GM19035 (cell line): ENCODE measurements around the gene NUP42.

Experiments
- ATAC-seq: cut with Tn5 transposase; IDR thresholded peaks from one replicate; pipeline ENCODE4 v1.9.1; 2021; ENCODE audit not compliant: unreplicated experiment

NUP42 gene

DNA sequence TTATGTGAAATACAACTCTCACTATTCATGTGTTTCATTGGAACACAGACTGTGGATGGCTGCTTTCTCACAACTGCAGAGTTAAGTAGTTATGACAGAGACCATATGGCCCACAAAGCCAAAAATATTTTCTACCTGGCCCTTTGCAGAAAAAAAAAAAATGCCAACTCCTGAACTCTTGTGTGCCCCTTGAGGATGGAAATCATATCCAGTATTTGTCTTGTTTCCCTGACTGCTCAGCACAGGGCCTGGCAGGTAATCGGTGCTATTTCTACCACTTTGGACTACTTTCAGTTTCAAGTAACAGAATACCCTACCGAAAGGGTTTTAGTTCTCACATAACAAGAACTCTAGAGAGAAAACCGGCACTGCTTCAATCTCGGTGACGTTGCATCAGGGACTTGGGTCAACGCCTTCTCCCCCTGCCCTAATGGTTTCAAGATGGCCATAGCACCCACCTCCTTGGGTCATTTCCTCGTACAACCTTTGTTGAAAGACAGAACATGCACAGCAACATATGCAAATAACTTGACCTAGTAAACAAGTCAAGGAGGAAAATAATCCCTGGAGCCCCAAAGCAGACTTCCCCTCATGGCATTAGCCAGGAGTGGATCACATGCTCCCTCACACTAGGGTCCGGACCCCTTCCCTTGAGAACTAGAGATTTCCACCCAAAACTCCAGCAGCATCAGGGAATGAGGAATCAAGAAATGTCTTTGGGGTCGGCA is 52.9 kb downstream of the NUP42 start:
- ATAC-seq, result peak; percentile 92

DNA sequence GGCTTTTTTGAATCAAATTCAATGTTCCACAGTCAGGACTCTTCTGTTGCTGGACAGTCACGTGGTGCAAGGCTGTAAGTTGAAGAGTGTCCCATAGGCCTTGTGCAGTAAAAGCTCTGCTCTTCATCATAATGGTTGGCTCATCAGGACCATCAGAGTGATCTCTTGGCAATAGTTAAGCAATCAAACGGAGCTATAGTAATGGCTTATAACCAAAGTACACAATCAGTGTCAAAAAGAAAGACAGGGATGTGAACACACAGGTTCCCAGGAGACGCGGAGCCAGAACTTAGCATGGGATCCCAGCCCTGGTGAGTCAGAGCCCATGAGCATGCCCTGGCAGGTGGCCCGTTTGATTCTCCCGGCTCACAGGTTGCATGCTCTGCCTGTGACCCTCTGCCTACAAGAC is 54.0 kb downstream of the NUP42 start:
- ATAC-seq, result no peak

DNA sequence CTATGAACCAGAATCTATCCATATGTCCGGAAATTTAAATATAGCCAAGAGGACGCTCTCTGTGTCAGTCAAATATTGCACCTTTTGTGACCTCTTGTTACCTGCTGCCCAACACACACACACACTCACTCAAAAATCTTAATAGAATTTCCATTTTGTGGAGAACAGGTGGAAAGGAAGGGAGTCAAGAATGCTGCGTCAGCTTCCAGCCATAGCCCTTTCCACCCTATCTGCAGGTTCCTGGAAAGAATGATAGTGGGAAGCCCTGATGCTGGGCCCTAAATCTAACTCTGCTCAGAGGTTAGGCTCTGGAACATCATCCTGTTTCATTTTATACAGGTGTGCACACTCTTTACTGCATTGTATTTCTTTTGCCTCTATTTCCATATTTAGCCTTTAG is 55.2 kb downstream of the NUP42 start:
- no peak for ATAC-seq

DNA sequence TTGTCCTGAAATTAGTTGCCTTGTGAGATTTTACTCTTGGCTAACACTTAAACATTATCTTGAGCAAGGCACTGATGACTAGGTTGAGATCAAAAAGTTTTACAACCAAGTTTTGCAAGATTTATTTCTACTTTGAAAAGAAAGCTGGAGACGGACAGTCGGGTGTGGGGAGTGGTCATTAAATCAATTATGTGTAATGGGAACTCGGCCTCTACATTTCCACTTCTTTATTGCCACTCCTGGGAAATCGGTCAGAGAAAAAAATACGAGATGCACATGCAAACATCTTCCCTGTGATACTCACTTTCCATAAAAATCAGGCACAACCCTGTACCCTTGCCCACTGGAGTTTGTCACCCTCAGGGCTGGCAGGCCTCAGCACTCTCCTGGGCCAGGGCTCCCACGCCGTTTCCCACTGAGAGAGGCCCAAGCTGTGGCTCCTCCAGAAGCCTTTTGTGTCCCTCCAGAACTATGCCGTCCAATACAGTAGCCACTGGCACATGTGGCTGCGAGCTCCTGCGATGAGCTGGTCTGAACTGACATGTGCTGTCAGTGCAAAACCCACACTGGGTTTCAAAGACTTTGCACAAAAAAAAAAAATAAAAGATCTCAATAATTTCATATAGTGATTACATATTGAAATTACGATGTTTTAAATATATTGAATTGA is 57.3 kb downstream of the NUP42 start:
- no peak for ATAC-seq

DNA sequence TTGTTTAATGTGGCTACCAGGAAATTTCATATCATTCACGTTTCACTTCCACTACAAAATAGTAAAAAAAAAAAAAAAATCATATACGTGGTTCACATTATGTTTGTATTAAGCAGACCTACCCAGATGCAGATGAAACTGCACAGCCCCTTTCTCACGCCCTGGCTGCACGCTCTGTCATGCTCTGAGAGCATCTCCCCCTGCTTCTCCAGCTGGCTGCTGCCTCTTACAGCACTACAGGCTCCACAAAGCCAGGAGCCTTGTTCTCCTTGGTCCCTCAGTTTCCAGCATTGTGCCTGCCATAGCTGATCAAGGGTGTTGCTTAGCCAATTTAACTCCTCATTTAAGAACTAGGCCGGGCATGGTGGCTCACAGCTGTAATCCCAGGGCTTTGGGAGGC is 57.9 kb downstream of the NUP42 start:
- no peak for ATAC-seq

DNA sequence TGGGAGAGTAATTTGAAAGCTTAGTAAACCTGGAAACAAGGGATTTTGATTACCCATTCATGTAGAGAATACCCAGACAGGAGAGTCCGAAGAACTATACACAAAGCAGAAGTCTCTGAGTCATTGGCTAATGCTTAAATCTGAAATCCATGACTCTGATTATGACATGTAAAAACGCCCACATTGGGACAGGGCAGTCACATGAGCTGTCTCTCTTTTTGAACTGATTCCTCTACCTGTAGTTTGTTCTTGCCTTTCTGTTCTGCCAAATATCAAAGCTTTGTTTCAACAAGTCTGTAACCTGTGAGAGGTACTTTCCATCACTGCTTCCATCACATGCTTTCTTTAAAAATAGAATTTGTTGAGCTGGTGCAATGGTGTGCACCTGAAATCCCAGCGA is 60.5 kb downstream of the NUP42 start:
- no peak for ATAC-seq

DNA sequence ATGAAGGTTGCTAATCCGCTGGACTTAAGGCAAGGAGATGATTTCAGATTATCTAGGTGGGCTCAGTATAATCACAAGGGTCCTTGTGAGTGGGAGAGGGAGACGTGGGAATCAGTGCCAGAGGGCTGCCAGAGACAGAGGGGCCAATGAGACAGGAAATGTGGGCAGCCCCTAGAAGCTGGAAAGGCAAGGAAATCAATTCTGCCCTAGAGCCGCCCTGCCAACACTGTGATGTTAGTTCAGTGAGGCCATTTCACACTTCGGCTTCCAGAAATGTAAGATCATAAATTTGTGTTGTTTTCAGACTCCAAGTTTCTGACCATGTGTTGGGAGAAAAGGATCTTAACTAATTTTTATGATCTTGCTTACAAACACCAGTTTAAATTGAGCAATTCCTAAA is 61.1 kb downstream of the NUP42 start:
- no peak for ATAC-seq

DNA sequence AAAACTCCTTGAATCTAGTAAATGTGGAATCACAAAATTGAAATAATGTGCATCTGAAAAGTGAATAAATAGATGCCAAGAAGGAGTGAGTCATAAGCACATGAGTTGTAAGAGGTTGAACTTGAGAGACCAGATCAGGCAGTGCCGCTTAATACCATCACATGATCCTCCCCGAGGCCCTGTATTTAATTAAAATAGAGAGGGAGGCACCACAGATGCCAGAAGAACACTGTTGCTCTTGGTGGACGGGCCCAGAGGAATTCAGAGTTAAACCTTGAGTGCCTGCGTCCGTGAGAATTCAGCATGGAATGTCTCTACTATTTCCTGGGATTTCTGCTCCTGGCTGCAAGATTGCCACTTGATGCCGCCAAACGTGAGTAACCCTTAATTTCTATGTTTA is 64.7 kb downstream of the NUP42 start, which contains the start of gene GPNMB:
Gene GPNMB (plus strand): TSS at position 221 of the 400 bp plus-strand sequence. CDS start 83 bp downstream, at position 304.
- no peak for ATAC-seq

DNA sequence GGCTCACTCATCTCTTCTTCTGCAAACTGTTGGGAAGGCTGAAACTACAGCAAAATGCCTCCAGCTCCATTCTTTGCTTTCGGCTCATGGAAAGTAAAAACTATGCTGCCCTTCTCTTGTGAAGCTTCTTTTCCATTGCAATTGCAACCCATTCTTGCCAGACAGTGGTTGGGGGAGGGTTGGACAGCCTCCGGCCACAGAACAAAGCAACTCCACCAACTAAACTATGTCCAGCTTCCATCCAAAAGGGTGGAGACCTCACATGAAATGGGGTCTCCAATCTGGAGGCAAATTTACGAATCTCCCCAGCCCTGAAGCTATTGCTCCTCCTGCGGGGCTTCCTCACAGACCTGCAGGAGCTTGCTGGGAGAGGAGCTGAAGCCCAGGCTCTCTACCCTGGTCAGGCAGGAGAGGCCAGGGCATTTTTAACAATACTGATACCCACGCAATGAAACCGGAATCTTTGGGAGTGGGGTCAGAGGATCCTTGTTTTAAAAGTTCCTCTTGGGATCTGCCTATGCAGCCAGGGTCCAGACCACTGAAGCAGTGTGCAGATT is 65.3 kb downstream of the NUP42 start:
- no peak for ATAC-seq

DNA sequence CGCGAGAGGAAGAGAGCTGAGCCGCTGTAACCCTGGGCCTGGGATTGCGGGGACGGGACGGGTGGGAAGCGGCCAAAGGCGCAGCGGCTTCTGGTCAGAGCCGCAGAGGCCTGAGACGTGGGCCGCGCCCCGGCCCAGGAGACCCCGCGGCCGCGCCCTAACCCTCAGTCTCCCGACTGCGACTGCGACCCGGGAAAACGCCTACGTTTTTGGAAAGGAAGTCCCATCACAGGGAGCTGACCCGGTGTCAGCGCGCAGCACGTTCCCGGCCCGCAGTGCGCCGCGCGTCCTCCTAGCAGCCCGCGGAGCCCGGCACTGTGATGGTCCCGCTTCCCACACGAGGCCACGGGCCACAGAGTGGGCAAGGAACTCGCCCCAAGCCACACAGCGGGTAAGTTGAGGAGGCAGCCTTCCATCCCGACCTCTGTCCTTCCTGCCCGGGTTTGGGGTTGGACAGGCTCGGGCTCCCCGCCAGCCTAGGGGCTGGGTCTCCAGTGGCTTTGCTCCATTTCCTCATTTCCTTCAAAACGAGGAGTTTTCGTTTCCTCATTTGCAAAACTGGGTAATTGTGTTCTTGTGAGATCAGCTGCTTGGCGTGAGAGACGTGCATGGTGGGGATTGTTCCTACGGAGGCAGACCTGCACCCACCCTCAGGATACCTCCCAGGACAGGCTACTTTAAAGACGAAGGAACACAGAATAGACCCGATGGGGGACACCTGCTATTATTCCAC is 65.9 kb downstream of the NUP42 start:
- no peak for ATAC-seq

DNA sequence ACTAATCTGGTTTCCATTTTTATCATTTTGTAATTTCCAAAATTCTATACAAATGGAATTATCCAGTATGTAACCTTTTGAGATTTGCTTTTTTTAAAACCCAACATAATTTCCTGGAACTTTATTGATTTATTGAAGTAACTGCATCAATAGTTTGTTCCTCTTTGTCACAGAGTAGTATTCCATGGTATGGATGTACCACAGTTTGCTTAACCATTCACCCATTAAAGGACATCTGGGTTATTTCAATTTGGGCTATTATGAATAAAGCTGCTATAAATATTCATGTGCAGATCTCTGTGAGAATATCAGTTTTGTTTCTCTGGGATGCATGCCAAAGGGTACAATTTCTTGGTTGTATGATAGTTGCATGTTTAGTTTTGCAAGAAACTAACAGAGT is 67.6 kb downstream of the NUP42 start:
- no peak for ATAC-seq
